HCT116 (cell line): Measurements from ENCODE around the gene HSD3B7. TPM values are rescaled to one million over a fixed set of nuclear protein-coding genes. Genes with fewer than 3 reads are reported as not detected.
A peak's percentile ranks its signal among the peaks of the same experiment; 100 is the strongest.

Source experiments
- ATAC-seq: fragments of 200-7000 bp; cut with Tn5 transposase; 2 replicates; pipeline ENCODE4 v1.9.1; 2020; ENCODE audit warnings: mild to moderate bottlenecking, moderate library complexity
- Bru-seq: library from RNA; stranded (reverse); fragments of 400-500 nt; gene quantifications from one replicate; lab custom pipeline; 2021; lab: Mats Ljungman, UMichigan
- BruChase-seq, 2 experiments: library from RNA; stranded (reverse); fragments of 400-500 nt; gene quantifications; one replicate each; lab custom pipeline; 2021; lab: Mats Ljungman, UMichigan
- BruUV-seq: library from RNA; stranded (reverse); fragments of 400-500 nt; replicated peaks from 2 replicates; lab custom pipeline; 2021; lab: Mats Ljungman, UMichigan
- CTCF ChIA-PET: fragments of 300-600 bp; sonication (Branson Sonifier 250); formaldehyde crosslinking; loops from one replicate; lab custom pipeline; 2021; ENCODE audit warnings: antibody characterized with exemption; lab: Charles Lee
- POLR2A ChIA-PET: fragments of 300-600, 350-600 bp; sonication (Branson Sonifier 250); formaldehyde crosslinking; loops from one replicate; lab custom pipeline; 2021; ENCODE audit warnings: antibody characterized with exemption; lab: Charles Lee
- RAD21 ChIA-PET, 2 experiments: fragments of 300-600 bp; sonication (Branson Sonifier 250); formaldehyde crosslinking; loops; one replicate each; lab custom pipeline; 2023; ENCODE audit warnings: low total read pairs in 2 of 2; ENCODE audit not compliant: uncharacterized antibody in 2 of 2, unreplicated experiment in 2 of 2, low non-redundant PET in 1 of 2; lab: Charles Lee
- DNase-seq: peaks from one replicate; pipeline ENCODE4 v3.0.0-alpha.2; 2010; ENCODE audit warnings: low read depth, low spot score
- H2AFZ ChIP-seq: fragments of 200-600 bp; shearing (Covaris generic), sonication (generic); 2 replicates; pipeline ENCODE4 v1.6.1; 2017; ENCODE audit warnings: low read depth, mixed run types, mixed read lengths, antibody characterized with exemption, low read length; ENCODE audit not compliant: poor library complexity, severe bottlenecking
- H3K27ac ChIP-seq: 2 replicates; pipeline ENCODE4 v1.5.1; 2012; ENCODE audit warnings: low read depth, low read length
- H3K27me3 ChIP-seq: fragments of 200-600 bp; sonication (generic); 2 replicates; pipeline ENCODE4 v1.6.1; 2016; ENCODE audit warnings: mixed run types, low read length, mixed read lengths; ENCODE audit not compliant: insufficient read depth
- H3K36me3 ChIP-seq, 2 experiments: fragments of 200-500 bp in 1 of 2; fragments of 200-600 bp in 1 of 2; sonication (Bioruptor generic) in 1 of 2; sonication (generic) in 1 of 2; 2 replicates each; pipeline versions ENCODE4 v1.5.1 to v1.6.1; 2014 to 2016; ENCODE audit warnings: low read length in 2 of 2, inconsistent platforms in 1 of 2, mixed read lengths in 1 of 2, mixed run types in 1 of 2; ENCODE audit not compliant: insufficient read depth in 2 of 2, control insufficient read depth in 1 of 2
- H3K4me1 ChIP-seq, 2 experiments: fragments of 200-600 bp in 1 of 2; sonication (generic) in 1 of 2; 2 replicates each; pipeline versions ENCODE4 v1.5.1 to v1.6.1; 2012 to 2017; ENCODE audit warnings: low read length in 2 of 2, inconsistent platforms in 1 of 2, mild to moderate bottlenecking in 1 of 2, mixed read lengths in 1 of 2, mixed run types in 1 of 2, moderate library complexity in 1 of 2; ENCODE audit not compliant: insufficient read depth in 2 of 2, control insufficient read depth in 1 of 2
- H3K4me2 ChIP-seq: fragments of 200-600 bp; sonication (generic); 2 replicates; pipeline ENCODE4 v1.6.1; 2017; ENCODE audit warnings: mixed run types, low read length, mixed read lengths
- H3K4me3 ChIP-seq, 2 experiments: fragments of 200-600 bp in 1 of 2; sonication (generic) in 1 of 2; replicated peaks in 1 of 2; 2 replicates each; pipeline ENCODE4 v1.5.1; 2011 to 2016; ENCODE audit warnings: low read length in 2 of 2, control low read depth in 1 of 2, low read depth in 1 of 2, mild to moderate bottlenecking in 1 of 2, mixed read lengths in 1 of 2, mixed run types in 1 of 2
- H3K79me2 ChIP-seq: fragments of 200-600 bp; sonication (generic); 2 replicates; pipeline ENCODE4 v1.6.1; 2017; ENCODE audit warnings: mild to moderate bottlenecking, mixed run types, low read length, moderate library complexity, mixed read lengths; ENCODE audit not compliant: insufficient read depth
- H3K9ac ChIP-seq: fragments of 200-600 bp; sonication (generic); 2 replicates; pipeline ENCODE4 v1.6.1; 2016; ENCODE audit warnings: low read length, mixed read lengths
- H3K9me2 ChIP-seq: fragments of 200-600 bp; sonication (generic), shearing (Covaris generic); 2 replicates; pipeline ENCODE4 v1.6.1; 2017; ENCODE audit warnings: mixed run types, mild to moderate bottlenecking, moderate library complexity; ENCODE audit not compliant: insufficient read depth
- H3K9me3 ChIP-seq, 2 experiments: fragments of 200-500 bp in 1 of 2; fragments of 200-600 bp in 1 of 2; sonication (Bioruptor generic) in 1 of 2; sonication (generic) in 1 of 2; 2 replicates each; pipeline ENCODE4 v1.6.1; 2014 to 2017; ENCODE audit warnings: low read length in 2 of 2, mixed read lengths in 2 of 2, inconsistent platforms in 1 of 2, low read depth in 1 of 2, mild to moderate bottlenecking in 1 of 2, mixed run types in 1 of 2, moderate library complexity in 1 of 2; ENCODE audit not compliant: control insufficient read depth in 1 of 2, insufficient read depth in 1 of 2
- H4K20me1 ChIP-seq: fragments of 200-600 bp; sonication (generic), shearing (Covaris generic); 2 replicates; pipeline ENCODE4 v1.6.1; 2017; ENCODE audit warnings: mixed run types, mild to moderate bottlenecking, moderate library complexity; ENCODE audit not compliant: insufficient read depth
- CTCF ChIP-seq, 3 experiments: fragments of 200-600 bp in 1 of 3; sonication (generic) in 1 of 3; IDR thresholded peaks in 2 of 3; conservative IDR thresholded peaks in 1 of 3; 2 replicates each; pipeline ENCODE4 v1.5.1; 2012 to 2017; ENCODE audit warnings: low read depth in 2 of 3, low read length in 2 of 3, antibody characterized with exemption in 1 of 3, borderline replicate concordance in 1 of 3, control low read depth in 1 of 3, mild to moderate bottlenecking in 1 of 3, mixed read lengths in 1 of 3, mixed run types in 1 of 3, moderate library complexity in 1 of 3; ENCODE audit not compliant: insufficient read depth in 1 of 3
- FOSL1 ChIP-seq: IDR thresholded peaks from 2 replicates; pipeline ENCODE4 v1.6.1; 2012; ENCODE audit warnings: low read depth
- JUND ChIP-seq: IDR thresholded peaks from 2 replicates; pipeline ENCODE4 v1.6.1; 2012
- POLR2AphosphoS5 ChIP-seq: IDR thresholded peaks from 2 replicates; pipeline ENCODE4 v1.6.1; 2011; ENCODE audit warnings: mild to moderate bottlenecking, low read depth, low read length, moderate library complexity
- RAD21 ChIP-seq: IDR thresholded peaks from 2 replicates; pipeline ENCODE4 v1.6.1; 2012; ENCODE audit warnings: low read depth, mild to moderate bottlenecking
- TCF7L2 ChIP-seq: IDR thresholded peaks from 2 replicates; pipeline ENCODE4 v1.7.0; 2011; ENCODE audit warnings: borderline replicate concordance, inconsistent platforms; ENCODE audit not compliant: insufficient read depth, insufficient read length; ENCODE audit errors: extremely low read depth
- ZFX ChIP-seq: fragments of 450-650 bp; IDR thresholded peaks from 2 replicates; pipeline ENCODE4 v1.6.1; 2017
- ZNF274 ChIP-seq: fragments of 200-500 bp; sonication (Bioruptor generic); IDR thresholded peaks from 2 replicates; pipeline ENCODE4 v1.6.1; 2014; ENCODE audit warnings: mild to moderate bottlenecking, low read depth, low read length, inconsistent platforms
- intact Hi-C: fragments of 100-400 bp; cut with micrococcal nuclease; formaldehyde crosslinking; loops from 2 replicates; pipeline ENCODE4 v1.10.0; 2022
- long read RNA-seq: library from polyadenylated mRNA; unstranded; transcript quantifications from one replicate; pipeline ENCODE4 v2.0.0, GENCODE V29; 2021; ENCODE audit not compliant: unreplicated experiment
- polyA plus RNA-seq: library from polyadenylated mRNA; unstranded; fragments of >200 nt; gene quantifications from 2 replicates; pipeline ENCODE4 v1.2.1, GENCODE V29; 2012; ENCODE audit warnings: missing spikeins
- total RNA-seq: library from RNA; stranded (reverse); gene quantifications from one replicate; pipeline ENCODE4 v1.2.1, GENCODE V29; 2021; ENCODE audit not compliant: unreplicated experiment
- TF ChIP-seq, protein P1 (sequence below): IDR thresholded peaks from 2 replicates; pipeline ENCODE4 v1.6.1; 2012; ENCODE audit warnings: low read depth

Gene HSD3B7
- 8.6 TPM for total RNA-seq
- 8.6 and 9.5 TPM in 2 replicates for polyA plus RNA-seq
- Bru-seq, nascent RNA: percentile 32 among the genes with signal in this experiment
- percentile 69 among the genes with signal in this experiment for BruChase-seq, experiment 1, labeled RNA remaining after a 6-hour chase
- percentile 48 among the genes with signal in this experiment for BruChase-seq, experiment 2, labeled RNA remaining after a 2-hour chase
- long read RNA-seq, transcript HSD3B7-202 (7 exons, 2,172 nt): major isoform, 7 of 18 reads
- long read RNA-seq, partial matches to known transcripts: 2 of 18 reads
- long read RNA-seq, other reads (novel, unspliced or antisense): 9 of 18 reads

GRCh38 chr16:30984669-30985400 lies at the start of gene HSD3B7:
HSD3B7 (plus strand) TSS chr16:30985207; CDS start chr16:30985659, 452 bp downstream.
- peak within 1 kb of the TSS; percentile 49; the same call in 1 of the 2 replicates for H3K27ac ChIP-seq
- H3K79me2 ChIP-seq: no peaks in the 10 kb centered on the region
- H3K9me2 ChIP-seq: no peaks in the 10 kb centered on the region
- TF ChIP-seq RAD21 (peak; percentile 92), ZNF274 (no peak), CTCF (IDR thresholded peaks at IDR 0.05 in 2 of 3, conservative IDR thresholded peaks at IDR 0.05 in 1 of 3; ENCODE audit: borderline replicate concordance in 1 of 3, insufficient read depth in 1 of 3, low read depth in 2 of 3, low read length in 2 of 3) (peak; percentile 87 to 98 (median 92)), POLR2AphosphoS5 (peak; percentile 59), JUND (no peak), FOSL1 (no peak), TCF7L2 (no peak), ZFX (no peak)
- TF ChIP-seq, protein P1, sequence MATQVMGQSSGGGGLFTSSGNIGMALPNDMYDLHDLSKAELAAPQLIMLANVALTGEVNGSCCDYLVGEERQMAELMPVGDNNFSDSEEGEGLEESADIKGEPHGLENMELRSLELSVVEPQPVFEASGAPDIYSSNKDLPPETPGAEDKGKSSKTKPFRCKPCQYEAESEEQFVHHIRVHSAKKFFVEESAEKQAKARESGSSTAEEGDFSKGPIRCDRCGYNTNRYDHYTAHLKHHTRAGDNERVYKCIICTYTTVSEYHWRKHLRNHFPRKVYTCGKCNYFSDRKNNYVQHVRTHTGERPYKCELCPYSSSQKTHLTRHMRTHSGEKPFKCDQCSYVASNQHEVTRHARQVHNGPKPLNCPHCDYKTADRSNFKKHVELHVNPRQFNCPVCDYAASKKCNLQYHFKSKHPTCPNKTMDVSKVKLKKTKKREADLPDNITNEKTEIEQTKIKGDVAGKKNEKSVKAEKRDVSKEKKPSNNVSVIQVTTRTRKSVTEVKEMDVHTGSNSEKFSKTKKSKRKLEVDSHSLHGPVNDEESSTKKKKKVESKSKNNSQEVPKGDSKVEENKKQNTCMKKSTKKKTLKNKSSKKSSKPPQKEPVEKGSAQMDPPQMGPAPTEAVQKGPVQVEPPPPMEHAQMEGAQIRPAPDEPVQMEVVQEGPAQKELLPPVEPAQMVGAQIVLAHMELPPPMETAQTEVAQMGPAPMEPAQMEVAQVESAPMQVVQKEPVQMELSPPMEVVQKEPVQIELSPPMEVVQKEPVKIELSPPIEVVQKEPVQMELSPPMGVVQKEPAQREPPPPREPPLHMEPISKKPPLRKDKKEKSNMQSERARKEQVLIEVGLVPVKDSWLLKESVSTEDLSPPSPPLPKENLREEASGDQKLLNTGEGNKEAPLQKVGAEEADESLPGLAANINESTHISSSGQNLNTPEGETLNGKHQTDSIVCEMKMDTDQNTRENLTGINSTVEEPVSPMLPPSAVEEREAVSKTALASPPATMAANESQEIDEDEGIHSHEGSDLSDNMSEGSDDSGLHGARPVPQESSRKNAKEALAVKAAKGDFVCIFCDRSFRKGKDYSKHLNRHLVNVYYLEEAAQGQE: no peak
- no peak within 1 kb of the TSS for H2AFZ ChIP-seq
- peak within 1 kb of the TSS; percentile 57 for H3K9ac ChIP-seq
- intact Hi-C loops: loop anchor here (1.0 to 10.0 kb wide), 6 partner anchors 32 to 883 kb away; no protein-coding TSS in a partner anchor
- H4K20me1 ChIP-seq: no peaks in the 10 kb centered on the region
- H3K9me3 ChIP-seq: no peaks in the 10 kb centered on the region
- H3K4me1 ChIP-seq: peaks cover 0 to 14% of the 10 kb centered on the region in 2 experiments; a peak in 3 of 4 replicates
- no peaks in the 10 kb centered on the region for H3K27me3 ChIP-seq
- ChIA-PET POLR2A (interaction anchor here (1.0 to 1.8 kb wide), 3 partner anchors 89 to 195 kb away, joined by 3 to 6 read pairs (median 4); partner anchors contain the start of genes FUS, ZNF646 and ZNF668), RAD21 (interaction anchor here (0.7 to 1.8 kb wide), 10 partner anchors 12 to 349 kb away, joined by 3 to 7 read pairs (median 4); partner anchors contain the start of genes KAT8 (in 1 of the 2), VKORC1 (in 1 of the 2), ZNF646 (in 1 of the 2) and ZNF668 (in 1 of the 2)), CTCF (interaction anchor here (1.0 to 4.0 kb wide), 27 partner anchors 9 to 884 kb away, joined by 3 to 29 read pairs (median 5); partner anchors contain the start of genes ARMC5, KAT8, STX4 and VKORC1)
- DNase-seq (peak; percentile 58), ATAC-seq (peak; percentile 91)
- peak within 1 kb of the TSS; percentile 35 to 45 for H3K4me3 ChIP-seq
- peaks cover 0 to 5% of the 10 kb centered on the region in 2 experiments; a peak in 2 of 4 replicates for H3K36me3 ChIP-seq
- peak within 1 kb of the TSS; percentile 73 for H3K4me2 ChIP-seq
- BruUV-seq: no TSS peak
